Hepatocyte (in vitro differentiated cells): Measurements from ENCODE around the gene GAL3ST2.

Source experiments
- EZH2 ChIP-seq: fragments of 200-600 bp; sonication (generic); IDR thresholded peaks from 2 replicates; pipeline ENCODE4 v1.6.1; 2016; ENCODE audit warnings: antibody characterized with exemption, mild to moderate bottlenecking, borderline replicate concordance
- TF ChIP-seq, protein P1 (sequence below): fragments of 200-600 bp; sonication (generic); IDR thresholded peaks from 2 replicates; pipeline ENCODE4 v1.5.1; 2016; ENCODE audit warnings: antibody characterized with exemption, mild to moderate bottlenecking; ENCODE audit not compliant: poor library complexity

GRCh38 chr2:241850544-241851324 is 74.1 kb downstream of the GAL3ST2 start:
- TF ChIP-seq, protein P1, sequence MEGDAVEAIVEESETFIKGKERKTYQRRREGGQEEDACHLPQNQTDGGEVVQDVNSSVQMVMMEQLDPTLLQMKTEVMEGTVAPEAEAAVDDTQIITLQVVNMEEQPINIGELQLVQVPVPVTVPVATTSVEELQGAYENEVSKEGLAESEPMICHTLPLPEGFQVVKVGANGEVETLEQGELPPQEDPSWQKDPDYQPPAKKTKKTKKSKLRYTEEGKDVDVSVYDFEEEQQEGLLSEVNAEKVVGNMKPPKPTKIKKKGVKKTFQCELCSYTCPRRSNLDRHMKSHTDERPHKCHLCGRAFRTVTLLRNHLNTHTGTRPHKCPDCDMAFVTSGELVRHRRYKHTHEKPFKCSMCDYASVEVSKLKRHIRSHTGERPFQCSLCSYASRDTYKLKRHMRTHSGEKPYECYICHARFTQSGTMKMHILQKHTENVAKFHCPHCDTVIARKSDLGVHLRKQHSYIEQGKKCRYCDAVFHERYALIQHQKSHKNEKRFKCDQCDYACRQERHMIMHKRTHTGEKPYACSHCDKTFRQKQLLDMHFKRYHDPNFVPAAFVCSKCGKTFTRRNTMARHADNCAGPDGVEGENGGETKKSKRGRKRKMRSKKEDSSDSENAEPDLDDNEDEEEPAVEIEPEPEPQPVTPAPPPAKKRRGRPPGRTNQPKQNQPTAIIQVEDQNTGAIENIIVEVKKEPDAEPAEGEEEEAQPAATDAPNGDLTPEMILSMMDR = no peak
- no peak for TF ChIP-seq EZH2
